CD4-positive, alpha-beta memory T cell (primary cell): ENCODE results near the gene PRLHR. TPM values are rescaled to one million over a fixed set of nuclear protein-coding genes. Genes with fewer than 3 reads are reported as not detected.

Experiments used
- CTCF ChIA-PET: fragments of 350-600 bp; sonication (Branson Sonifier 250); formaldehyde crosslinking; loops from one replicate; lab custom pipeline; 2021; ENCODE audit warnings: inconsistent platforms; ENCODE audit not compliant: partially characterized antibody; lab: Charles Lee
- POLR2A ChIA-PET: fragments of 350-600 bp; sonication (Branson Sonifier 250); formaldehyde crosslinking; loops from one replicate; lab custom pipeline; 2021; ENCODE audit not compliant: partially characterized antibody; lab: Charles Lee
- DNase-seq, 5 donors: peaks; one replicate each; pipeline versions ENCODE4 v3.0.0 to v3.0.0-alpha.2; 2020 to 2022; ENCODE audit warnings: mixed read lengths in 1 of 5
- H3K27ac ChIP-seq: one replicate; pipeline ENCODE4 v1.7.0; 2013; ENCODE audit warnings: low read depth, low read length
- H3K27me3 ChIP-seq: 2 replicates; pipeline ENCODE4 v1.7.0; 2013; ENCODE audit warnings: mild to moderate bottlenecking, low read length, moderate library complexity; ENCODE audit not compliant: insufficient read depth
- H3K36me3 ChIP-seq: 2 replicates; pipeline ENCODE4 v1.7.0; 2013; ENCODE audit warnings: mild to moderate bottlenecking, low read length, moderate library complexity; ENCODE audit not compliant: insufficient read depth
- H3K4me1 ChIP-seq: 2 replicates; pipeline ENCODE4 v1.7.0; 2013; ENCODE audit warnings: mild to moderate bottlenecking, low read length, moderate library complexity; ENCODE audit not compliant: insufficient read depth
- H3K4me3 ChIP-seq, 2 donors: one replicate each; pipeline ENCODE4 v1.7.0; 2013; ENCODE audit warnings: low read length in 2 of 2, mild to moderate bottlenecking in 1 of 2
- H3K9me3 ChIP-seq, 2 donors: one replicate each; pipeline ENCODE4 v1.7.0; 2013; ENCODE audit warnings: low read length in 2 of 2, control low read depth in 1 of 2; ENCODE audit not compliant: control insufficient read depth in 1 of 2
- H3K27ac Mint-ChIP-seq, 7 donors: one replicate each; pipeline ENCODE4 v1.8.0; 2020 to 2021; ENCODE audit warnings: mixed read lengths in 7 of 7, mild to moderate bottlenecking in 6 of 7, inconsistent platforms in 3 of 7, moderate library complexity in 3 of 7
- H3K27me3 Mint-ChIP-seq, 2 donors: one replicate each; pipeline ENCODE4 v1.8.0; 2020 to 2021; ENCODE audit warnings: mixed read lengths in 2 of 2
- H3K36me3 Mint-ChIP-seq, 2 donors: one replicate each; pipeline ENCODE4 v1.8.0; 2020 to 2021; ENCODE audit warnings: mixed read lengths in 2 of 2, inconsistent platforms in 1 of 2, mild to moderate bottlenecking in 1 of 2
- H3K4me1 Mint-ChIP-seq, 4 donors: one replicate each; pipeline ENCODE4 v1.8.0; 2020 to 2021; ENCODE audit warnings: mixed read lengths in 4 of 4, mild to moderate bottlenecking in 1 of 4
- H3K4me3 Mint-ChIP-seq, 8 donors: one replicate each; pipeline ENCODE4 v1.8.0; 2020 to 2021; ENCODE audit warnings: mixed read lengths in 8 of 8, mild to moderate bottlenecking in 7 of 8, moderate library complexity in 6 of 8, inconsistent platforms in 3 of 8
- H3K9me3 Mint-ChIP-seq, 8 donors: one replicate each; pipeline ENCODE4 v1.8.0; 2020 to 2021; ENCODE audit warnings: mixed read lengths in 8 of 8, mild to moderate bottlenecking in 5 of 8, inconsistent platforms in 3 of 8, moderate library complexity in 1 of 8
- intact Hi-C: fragments of 100-400 bp; cut with micrococcal nuclease; formaldehyde crosslinking; loops from one replicate; pipeline ENCODE4 v1.15.1; 2023
- polyA plus RNA-seq, 2 donors: library from polyadenylated mRNA; unstranded; fragments of 300-500 nt; fragmentation: Illumina TruSeq; gene quantifications; one replicate each; pipeline ENCODE4 v1.2.3, GENCODE V29; 2021
- total RNA-seq, 2 experiments: library from RNA; stranded (reverse); gene quantifications; one replicate each; pipeline ENCODE4 v1.2.3, GENCODE V29; 2021

The PRLHR gene
- total and polyA plus RNA-seq, 4 experiments from 2014 or later: not detected

DNA sequence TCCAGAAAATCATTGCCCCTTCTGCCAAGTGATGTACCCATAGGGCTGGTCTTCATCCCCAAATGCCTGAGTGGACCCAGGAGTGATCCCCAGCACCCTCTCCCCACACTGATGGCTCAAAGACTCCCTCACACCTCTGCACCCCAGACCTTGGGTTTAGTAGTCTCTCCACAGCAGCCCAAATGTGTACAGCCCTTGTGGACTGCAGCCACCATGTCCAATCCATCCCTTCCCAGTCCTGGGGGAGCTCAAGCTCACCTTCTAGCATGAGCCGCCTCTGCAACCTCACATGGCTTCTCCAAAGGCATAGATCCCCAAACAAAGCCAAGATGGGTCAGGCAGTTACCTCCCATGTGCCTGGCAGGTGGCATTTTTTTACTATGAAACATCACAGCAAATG lies 50.1 kb downstream of the PRLHR start:
- no peak overlapping the region for H3K4me3 Mint-ChIP-seq
- CTCF ChIA-PET: no interaction called here
- POLR2A ChIA-PET: no interaction called here
- H3K4me3 ChIP-seq: no peak overlapping the region
- H3K27ac Mint-ChIP-seq: no peak overlapping the region
- intact Hi-C loops: no loop called here
- peaks cover 19 to 45% of the 10 kb centered on the region in 2 donors for H3K27me3 Mint-ChIP-seq
- peaks cover 9% of the 10 kb centered on the region for H3K27me3 ChIP-seq
- no peaks in the 10 kb centered on the region for H3K36me3 Mint-ChIP-seq
- H3K4me1 Mint-ChIP-seq: no peaks in the 10 kb centered on the region
- no peaks in the 10 kb centered on the region for H3K9me3 Mint-ChIP-seq
- no peaks in the 10 kb centered on the region for H3K36me3 ChIP-seq
- H3K4me1 ChIP-seq: no peaks in the 10 kb centered on the region
- no peak overlapping the region for H3K27ac ChIP-seq
- DNase-seq: no peak
- H3K9me3 ChIP-seq: no peaks in the 10 kb centered on the region

DNA sequence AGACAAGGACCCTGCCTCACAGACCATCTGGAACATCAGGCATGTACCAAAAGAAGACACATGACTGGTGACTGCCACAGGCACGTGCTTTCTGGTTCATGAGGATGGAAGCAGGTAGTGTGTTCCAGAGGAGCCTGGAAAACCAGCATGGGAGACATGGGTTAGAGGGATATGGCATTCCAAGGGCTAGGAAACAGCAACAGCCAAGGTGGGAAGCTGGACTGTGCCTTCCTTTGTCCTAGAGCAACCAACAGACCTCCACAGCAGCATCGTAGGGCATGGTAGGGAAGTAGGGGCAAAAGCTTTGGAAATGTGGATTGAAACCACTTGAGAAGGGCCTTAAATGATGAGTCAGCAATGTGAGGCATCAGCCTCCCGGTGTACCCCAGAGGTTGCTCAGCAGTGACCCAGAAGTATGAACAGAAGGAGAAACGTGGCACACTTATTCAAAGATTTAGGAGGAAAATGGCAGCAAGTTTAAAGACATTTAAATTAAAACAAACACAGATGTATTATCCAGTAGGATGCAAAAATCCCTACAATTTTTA lies 51.0 kb downstream of the PRLHR start:
- intact Hi-C loops: no loop called here
- CTCF ChIA-PET: interaction anchor here (1.4 to 1.6 kb wide), 3 partner anchors 11 to 175 kb away, joined by 3 to 6 read pairs (median 5); no protein-coding TSS in a partner anchor

DNA sequence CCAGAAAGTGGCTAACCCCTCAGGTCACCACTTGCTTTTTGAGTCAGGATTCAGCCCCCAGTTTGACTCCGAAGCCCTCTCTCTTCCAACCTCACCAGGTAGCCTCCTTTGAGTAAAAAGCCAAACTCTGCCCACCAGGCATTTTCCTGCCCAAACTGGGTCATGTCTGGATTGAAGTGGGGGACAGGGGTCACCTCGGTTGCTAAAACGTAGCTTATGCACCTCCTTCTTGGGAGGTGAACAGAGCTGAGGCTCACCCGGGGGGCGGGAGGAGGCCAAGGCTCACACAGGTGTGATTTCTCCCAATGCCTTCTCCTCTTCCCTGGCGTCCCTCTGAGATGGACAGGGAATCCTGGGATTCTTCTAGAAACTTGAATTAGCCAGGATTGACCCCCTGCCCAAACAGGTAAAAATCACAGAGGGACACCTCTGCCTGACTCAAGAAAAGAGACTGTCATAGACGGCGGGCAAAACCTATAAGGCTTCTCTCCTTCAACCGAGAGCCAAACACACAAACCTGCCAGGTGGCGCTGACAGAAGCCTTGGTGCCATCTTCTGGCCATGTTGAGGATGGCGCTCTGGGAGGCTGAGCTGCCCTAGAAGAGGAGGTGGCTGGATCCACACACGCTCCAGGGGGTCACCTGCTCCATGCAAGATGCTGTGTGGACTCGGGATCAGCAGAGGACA lies 51.6 kb downstream of the PRLHR start:
- H3K27me3 Mint-ChIP-seq: peaks cover 19 to 47% of the 10 kb centered on the region in 2 donors
- Histone ChIP-seq H3K4me3 (no peak overlapping the region), H3K36me3 (no peaks in the 10 kb centered on the region), H3K4me1 (no peaks in the 10 kb centered on the region), H3K27me3 (peaks cover 9% of the 10 kb centered on the region), H3K27ac (no peak overlapping the region), H3K9me3 (no peaks in the 10 kb centered on the region)
- H3K4me3 Mint-ChIP-seq: no peak overlapping the region
- H3K27ac Mint-ChIP-seq: no peak overlapping the region
- no peaks in the 10 kb centered on the region for H3K4me1 Mint-ChIP-seq
- POLR2A ChIA-PET: no interaction called here
- CTCF ChIA-PET: interaction anchor here (1.4 to 1.6 kb wide), 3 partner anchors 11 to 175 kb away, joined by 3 to 6 read pairs (median 5); no protein-coding TSS in a partner anchor
- no peaks in the 10 kb centered on the region for H3K36me3 Mint-ChIP-seq
- peak in 4 of 5 donors; percentile 10 to 29 (median 16) for DNase-seq
- intact Hi-C loops: no loop called here
- peaks cover 0 to under 1% (median 0%) of the 10 kb centered on the region in 8 donors for H3K9me3 Mint-ChIP-seq

More for the DNA sequence above, 51.0 kb downstream of the PRLHR start:
- H3K4me1 ChIP-seq: no peaks in the 10 kb centered on the region
- Mint-ChIP-seq H3K36me3 (no peaks in the 10 kb centered on the region), H3K27me3 (peaks cover 19 to 45% of the 10 kb centered on the region in 2 donors), H3K27ac (no peak overlapping the region), H3K4me1 (no peaks in the 10 kb centered on the region), H3K9me3 (no peaks in the 10 kb centered on the region), H3K4me3 (no peak overlapping the region)
- H3K36me3 ChIP-seq: no peaks in the 10 kb centered on the region
- H3K27me3 ChIP-seq: peaks cover 9% of the 10 kb centered on the region
- DNase-seq: no peak
- H3K4me3 ChIP-seq: no peak overlapping the region
- H3K27ac ChIP-seq: no peak overlapping the region
- POLR2A ChIA-PET: no interaction called here
- H3K9me3 ChIP-seq: no peaks in the 10 kb centered on the region

DNA sequence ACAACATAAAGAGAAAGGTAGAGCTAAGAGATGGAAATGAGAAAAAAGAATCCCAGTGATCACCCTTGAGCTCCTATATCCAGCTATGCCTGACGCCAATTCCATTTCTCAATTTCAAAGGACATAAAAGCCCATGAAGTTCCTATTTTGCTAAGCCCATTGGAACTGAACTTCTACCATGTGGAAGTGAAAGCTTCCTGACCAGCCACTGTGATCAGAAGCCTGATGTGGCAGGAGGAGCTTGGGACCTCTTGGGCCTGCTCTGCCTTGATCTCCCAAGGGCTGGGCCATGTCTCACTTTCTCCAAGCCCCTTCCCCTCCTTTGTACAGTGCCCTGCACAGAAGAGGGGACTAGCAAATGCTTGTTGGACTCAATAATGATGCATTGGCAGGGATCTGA lies 52.7 kb downstream of the PRLHR start:
- ChIA-PET POLR2A (no interaction called here), CTCF (interaction anchor here (1.6 kb wide), 1 partner anchor 15 kb away, joined by 5 read pairs; no protein-coding TSS in a partner anchor)
- H3K4me1 ChIP-seq: no peaks in the 10 kb centered on the region
- peaks cover 0 to 2% (median 0%) of the 10 kb centered on the region in 8 donors for H3K9me3 Mint-ChIP-seq
- H3K36me3 Mint-ChIP-seq: no peaks in the 10 kb centered on the region
- H3K4me3 Mint-ChIP-seq: no peak overlapping the region
- no peak for DNase-seq
- H3K9me3 ChIP-seq: no peaks in the 10 kb centered on the region
- intact Hi-C loops: no loop called here
- no peak overlapping the region for H3K27ac ChIP-seq
- H3K27me3 ChIP-seq: peaks cover 9% of the 10 kb centered on the region
- no peak overlapping the region for H3K4me3 ChIP-seq
- H3K27ac Mint-ChIP-seq: peak overlapping the region in 1 of 7 donors; percentile 23
- no peaks in the 10 kb centered on the region for H3K36me3 ChIP-seq
- H3K27me3 Mint-ChIP-seq: peaks cover 17 to 44% of the 10 kb centered on the region in 2 donors
- no peaks in the 10 kb centered on the region for H3K4me1 Mint-ChIP-seq

DNA sequence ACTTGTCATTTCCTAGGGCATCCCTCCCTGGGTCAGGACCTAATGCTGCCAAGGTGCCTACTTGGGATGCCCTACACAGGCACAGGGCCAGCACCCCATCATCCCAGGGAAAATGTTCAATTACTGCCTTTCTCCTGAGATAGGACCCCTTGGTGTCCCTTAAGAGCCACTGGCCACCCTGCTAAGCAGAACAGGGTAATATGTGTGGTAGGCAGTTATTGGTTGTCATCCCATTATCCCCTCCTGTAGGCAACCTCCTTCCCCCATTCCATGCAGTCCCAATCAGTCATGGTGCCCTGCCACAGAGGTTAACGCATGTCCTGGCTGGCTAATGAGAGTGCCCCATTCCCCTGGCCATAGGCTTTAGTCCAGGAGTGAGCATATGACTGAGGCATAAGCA lies 53.2 kb downstream of the PRLHR start:
- H3K4me3 ChIP-seq: no peak overlapping the region
- no peaks in the 10 kb centered on the region for H3K36me3 Mint-ChIP-seq
- CTCF ChIA-PET: no interaction called here
- no peak overlapping the region for H3K27ac ChIP-seq
- peaks cover 17 to 44% of the 10 kb centered on the region in 2 donors for H3K27me3 Mint-ChIP-seq
- no peaks in the 10 kb centered on the region for H3K4me1 Mint-ChIP-seq
- H3K36me3 ChIP-seq: no peaks in the 10 kb centered on the region
- no peaks in the 10 kb centered on the region for H3K4me1 ChIP-seq
- H3K27me3 ChIP-seq: peaks cover 9% of the 10 kb centered on the region
- H3K27ac Mint-ChIP-seq: no peak overlapping the region
- H3K9me3 ChIP-seq: no peaks in the 10 kb centered on the region
- peaks cover 0 to 2% (median 0%) of the 10 kb centered on the region in 8 donors for H3K9me3 Mint-ChIP-seq
- POLR2A ChIA-PET: no interaction called here
- intact Hi-C loops: no loop called here
- no peak for DNase-seq
- H3K4me3 Mint-ChIP-seq: no peak overlapping the region

DNA sequence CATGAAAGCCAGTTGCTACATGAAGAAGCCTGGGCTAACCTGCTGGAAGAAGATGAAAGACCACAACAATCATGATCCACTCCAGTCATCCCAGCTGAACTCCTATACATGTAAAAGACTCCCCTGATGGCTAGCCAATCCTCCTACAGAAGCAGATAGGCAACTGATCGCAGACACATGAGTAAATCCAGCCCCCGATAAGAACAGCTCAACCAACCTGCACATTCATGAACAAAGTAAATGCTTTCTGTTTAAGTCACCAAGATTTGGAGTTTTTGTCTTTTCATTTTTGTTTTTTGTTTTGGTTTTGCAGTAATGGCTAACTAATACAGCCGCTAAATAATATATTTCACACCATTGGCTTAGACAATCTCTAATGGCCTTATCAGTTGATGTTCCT lies 53.7 kb downstream of the PRLHR start:
- Mint-ChIP-seq H3K4me3 (no peak overlapping the region), H3K27ac (no peak overlapping the region), H3K4me1 (no peaks in the 10 kb centered on the region), H3K9me3 (peaks cover 0 to 2% (median 0%) of the 10 kb centered on the region in 8 donors), H3K36me3 (no peaks in the 10 kb centered on the region), H3K27me3 (peaks cover 17 to 41% of the 10 kb centered on the region in 2 donors)
- Histone ChIP-seq H3K4me3 (no peak overlapping the region), H3K4me1 (no peaks in the 10 kb centered on the region), H3K36me3 (no peaks in the 10 kb centered on the region), H3K27ac (no peak overlapping the region), H3K9me3 (no peaks in the 10 kb centered on the region), H3K27me3 (peaks cover 8% of the 10 kb centered on the region)
- intact Hi-C loops: no loop called here
- no peak for DNase-seq
- POLR2A ChIA-PET: no interaction called here
- CTCF ChIA-PET: interaction anchor here (1.4 kb wide), 1 partner anchor 28 kb away, joined by 3 read pairs; no protein-coding TSS in a partner anchor
